Cardiac muscle cell (in vitro differentiated cells and primary cell): ENCODE results near the gene NAV2. TPM values are rescaled to one million over a fixed set of nuclear protein-coding genes. Genes with fewer than 3 reads are reported as not detected.

Source experiments
- DNase-seq, 2 donors: peaks; one replicate each; pipeline versions ENCODE4 v3.0.0 to v3.0.0-alpha.2; 2010 to 2017; ENCODE audit warnings: low read depth in 1 of 2, low spot score in 1 of 2
- H3K27ac ChIP-seq: fragments of 200-600 bp; sonication (generic); 2 replicates; pipeline ENCODE4 v1.5.1; 2016
- H3K27me3 ChIP-seq: fragments of 200-600 bp; sonication (generic); 2 replicates; pipeline ENCODE4 v1.6.0; 2016; ENCODE audit warnings: control low read depth
- H3K36me3 ChIP-seq: fragments of 200-600 bp; sonication (generic); 2 replicates; pipeline ENCODE4 v1.5.1; 2016; ENCODE audit warnings: control low read depth
- H3K4me1 ChIP-seq: fragments of 200-600 bp; sonication (generic); 2 replicates; pipeline ENCODE4 v1.8.1; 2017; ENCODE audit warnings: low read depth, mild to moderate bottlenecking, mixed run types
- H3K4me3 ChIP-seq: fragments of 200-600 bp; sonication (generic); 2 replicates; pipeline ENCODE4 v1.5.1; 2016; ENCODE audit warnings: mild to moderate bottlenecking
- H3K9me3 ChIP-seq: fragments of 200-600 bp; sonication (generic); 2 replicates; pipeline ENCODE4 v1.5.1; 2017; ENCODE audit warnings: low read depth, mild to moderate bottlenecking, control low read depth
- polyA plus RNA-seq: library from polyadenylated mRNA; unstranded; fragments of >200 nt; fragmentation: Nextera tagmentation; extraction: Ambion mirVana; gene quantifications from 2 replicates; pipeline ENCODE4 v1.2.1, GENCODE V29; 2016
- total RNA-seq: library from RNA; depleted of rRNA; stranded (reverse); fragments of >200 nt; gene quantifications from 2 replicates; pipeline ENCODE4 v1.2.3, GENCODE V29; 2016
- TF ChIP-seq, protein P1 (sequence below): IDR thresholded peaks from 2 replicates; pipeline ENCODE4 v1.5.1; 2012; ENCODE audit warnings: low read depth, mild to moderate bottlenecking, low read length

The NAV2 gene
- total and polyA plus RNA-seq, 2 experiments from 2014 or later = 113 to 164 TPM

DNA sequence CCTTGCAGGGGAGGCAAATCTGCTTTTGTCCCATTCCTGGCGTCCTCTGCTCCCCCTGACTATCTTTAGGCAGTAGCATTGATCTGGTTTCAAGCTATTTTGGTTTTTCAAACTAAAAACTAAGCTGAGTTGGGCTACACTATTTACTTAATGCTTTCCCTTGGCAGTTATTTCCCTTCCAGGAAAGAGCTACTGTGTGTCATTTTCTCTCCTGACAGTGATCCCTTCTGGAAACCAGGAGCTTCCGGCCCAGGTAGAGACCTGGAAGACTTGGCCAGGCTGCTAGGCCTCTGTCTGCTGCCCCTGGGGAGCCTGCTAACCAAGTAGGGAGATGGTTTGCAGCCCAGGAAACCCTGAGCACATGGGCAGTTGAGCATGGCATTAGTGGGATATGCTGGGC, 35.0 kb downstream of the NAV2 start:
- no peak overlapping the region for H3K27ac ChIP-seq
- no peak overlapping the region for H3K4me3 ChIP-seq
- no peaks in the 10 kb centered on the region for H3K9me3 ChIP-seq
- DNase-seq = no peak
- TF ChIP-seq, protein P1, sequence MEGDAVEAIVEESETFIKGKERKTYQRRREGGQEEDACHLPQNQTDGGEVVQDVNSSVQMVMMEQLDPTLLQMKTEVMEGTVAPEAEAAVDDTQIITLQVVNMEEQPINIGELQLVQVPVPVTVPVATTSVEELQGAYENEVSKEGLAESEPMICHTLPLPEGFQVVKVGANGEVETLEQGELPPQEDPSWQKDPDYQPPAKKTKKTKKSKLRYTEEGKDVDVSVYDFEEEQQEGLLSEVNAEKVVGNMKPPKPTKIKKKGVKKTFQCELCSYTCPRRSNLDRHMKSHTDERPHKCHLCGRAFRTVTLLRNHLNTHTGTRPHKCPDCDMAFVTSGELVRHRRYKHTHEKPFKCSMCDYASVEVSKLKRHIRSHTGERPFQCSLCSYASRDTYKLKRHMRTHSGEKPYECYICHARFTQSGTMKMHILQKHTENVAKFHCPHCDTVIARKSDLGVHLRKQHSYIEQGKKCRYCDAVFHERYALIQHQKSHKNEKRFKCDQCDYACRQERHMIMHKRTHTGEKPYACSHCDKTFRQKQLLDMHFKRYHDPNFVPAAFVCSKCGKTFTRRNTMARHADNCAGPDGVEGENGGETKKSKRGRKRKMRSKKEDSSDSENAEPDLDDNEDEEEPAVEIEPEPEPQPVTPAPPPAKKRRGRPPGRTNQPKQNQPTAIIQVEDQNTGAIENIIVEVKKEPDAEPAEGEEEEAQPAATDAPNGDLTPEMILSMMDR = no peak
- no peaks in the 10 kb centered on the region for H3K36me3 ChIP-seq
- peaks cover 75% of the 10 kb centered on the region for H3K27me3 ChIP-seq
- H3K4me1 ChIP-seq = no peaks in the 10 kb centered on the region

DNA sequence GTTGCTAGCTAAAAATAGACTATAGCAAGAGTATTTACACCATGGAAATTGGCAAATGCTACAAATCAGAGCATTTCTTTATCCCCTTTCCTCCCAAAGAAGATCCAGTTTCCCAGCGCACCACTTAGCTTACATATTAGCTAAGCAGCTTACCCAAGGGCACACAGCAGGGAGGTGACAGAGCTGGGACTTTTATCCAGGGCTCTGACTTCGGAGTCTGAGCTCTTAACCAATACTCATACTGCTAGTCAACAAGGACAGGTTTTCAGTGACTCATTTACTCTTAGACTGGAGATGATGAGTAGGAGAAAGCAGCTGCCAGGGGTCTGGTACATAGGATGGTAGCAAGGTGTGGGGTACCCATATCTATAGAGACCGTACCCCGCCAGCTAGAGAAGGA, 38.4 kb downstream of the NAV2 start:
- Histone ChIP-seq H3K4me3 (no peak overlapping the region), H3K9me3 (no peaks in the 10 kb centered on the region), H3K36me3 (no peaks in the 10 kb centered on the region), H3K4me1 (no peaks in the 10 kb centered on the region), H3K27me3 (peaks cover 71% of the 10 kb centered on the region), H3K27ac (no peak overlapping the region)
- no peak for DNase-seq
- TF ChIP-seq, protein P1 = no peak

DNA sequence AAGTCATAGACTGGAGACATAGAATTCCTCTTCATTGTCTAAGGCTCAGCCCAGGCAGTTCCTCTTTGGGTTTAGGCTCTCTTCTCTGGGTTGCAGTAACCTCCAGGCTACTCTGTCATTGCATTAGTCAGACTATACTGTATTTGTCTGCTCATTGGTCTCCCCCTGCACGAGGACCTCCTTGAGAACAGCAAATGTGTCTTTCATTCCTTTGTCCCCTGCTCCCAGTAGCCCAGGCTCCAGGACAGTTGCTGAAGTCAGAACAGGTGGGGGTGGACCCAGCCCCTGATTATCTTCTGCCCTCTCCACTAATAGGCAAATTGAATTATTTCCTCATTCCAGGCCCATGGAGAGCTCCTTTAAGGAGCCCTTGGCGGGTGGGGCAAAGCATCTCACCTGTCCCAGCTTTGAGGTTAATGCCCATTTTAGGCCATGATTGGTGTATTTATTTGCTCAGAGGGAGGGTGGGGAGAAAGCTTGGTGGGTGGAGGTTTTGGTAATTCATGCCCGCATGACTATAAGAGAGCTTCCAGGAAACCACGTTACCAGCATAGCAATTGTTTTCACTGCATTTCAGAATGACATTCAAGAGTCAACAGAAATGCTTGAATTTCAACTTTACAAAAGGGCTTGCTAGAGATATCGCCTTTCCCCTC, 40.9 kb downstream of the NAV2 start:
- Histone ChIP-seq H3K27me3 (peaks cover 73% of the 10 kb centered on the region), H3K27ac (no peak overlapping the region), H3K36me3 (no peaks in the 10 kb centered on the region), H3K4me3 (no peak overlapping the region), H3K9me3 (no peaks in the 10 kb centered on the region), H3K4me1 (no peaks in the 10 kb centered on the region)
- no peak for DNase-seq
- TF ChIP-seq, protein P1 = no peak

DNA sequence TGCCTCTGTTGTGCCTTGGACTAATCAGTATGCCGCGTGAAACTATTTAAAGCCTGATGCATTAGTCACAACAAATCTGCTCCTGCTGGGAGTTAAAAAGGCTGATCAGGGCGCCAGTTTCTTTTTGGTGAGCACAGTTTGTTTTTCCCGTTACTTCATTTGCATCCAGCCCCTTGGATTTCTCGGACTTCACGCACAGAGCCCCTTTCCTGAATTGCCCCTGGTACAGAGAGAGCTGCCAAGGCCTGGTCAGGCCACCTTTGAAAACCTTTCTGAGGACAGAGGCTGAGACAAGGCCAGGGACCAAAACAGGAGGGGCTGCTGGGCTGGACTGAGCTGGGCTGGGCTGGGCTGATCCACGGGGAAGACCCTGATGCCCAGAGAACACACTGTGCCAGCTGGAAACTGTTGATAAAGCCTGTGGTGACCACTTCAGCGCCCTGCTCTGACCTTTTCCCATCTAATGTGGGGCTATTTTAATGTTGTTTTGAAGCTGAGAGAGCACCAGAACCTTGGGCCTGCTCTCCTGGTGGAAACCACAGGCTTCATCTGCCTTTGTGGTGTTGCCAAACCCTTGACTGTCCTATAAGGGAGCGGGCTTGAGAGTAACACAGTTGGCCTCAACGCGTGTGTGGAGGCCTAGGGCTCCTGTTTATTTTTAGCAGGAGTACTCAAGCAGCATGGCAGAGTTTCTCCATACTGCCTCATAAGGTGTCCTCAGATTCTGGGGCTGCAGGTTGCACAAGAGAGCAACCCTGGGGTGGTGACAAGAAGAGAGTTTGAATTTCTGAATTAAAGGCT, 44.2 kb downstream of the NAV2 start:
- no peaks in the 10 kb centered on the region for H3K4me1 ChIP-seq
- DNase-seq = peak in 1 of 2 donors; percentile 52
- no peaks in the 10 kb centered on the region for H3K9me3 ChIP-seq
- H3K36me3 ChIP-seq = no peaks in the 10 kb centered on the region
- TF ChIP-seq, protein P1 = no peak
- H3K27me3 ChIP-seq = peaks cover 68% of the 10 kb centered on the region
- H3K4me3 ChIP-seq = no peak overlapping the region
- no peak overlapping the region for H3K27ac ChIP-seq

DNA sequence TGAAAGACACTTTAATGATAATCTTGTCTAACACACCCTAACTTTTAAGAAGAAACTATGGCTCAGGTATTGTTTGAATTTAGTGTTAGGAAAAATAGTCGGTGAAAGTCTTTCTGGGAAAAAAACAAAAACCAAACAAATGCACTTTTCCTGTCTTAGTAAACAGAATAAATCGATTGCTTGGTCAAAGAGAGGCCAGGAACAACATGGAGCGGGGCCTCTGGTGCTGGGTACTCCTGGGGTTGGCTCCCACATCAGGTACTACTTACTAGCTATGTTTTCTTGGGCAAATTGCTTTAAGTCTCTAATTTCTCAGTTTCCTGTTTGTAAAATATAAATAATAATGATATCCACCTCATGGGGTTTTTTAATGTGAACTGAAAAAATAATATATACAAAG, 46.8 kb downstream of the NAV2 start:
- no peaks in the 10 kb centered on the region for H3K9me3 ChIP-seq
- DNase-seq = no peak
- TF ChIP-seq, protein P1 = no peak
- H3K4me3 ChIP-seq = no peak overlapping the region
- peaks cover 75% of the 10 kb centered on the region for H3K27me3 ChIP-seq
- no peaks in the 10 kb centered on the region for H3K4me1 ChIP-seq
- no peak overlapping the region for H3K27ac ChIP-seq
- H3K36me3 ChIP-seq = no peaks in the 10 kb centered on the region
